Tibial nerve (tissue), 4 donors: ENCODE results near the gene GATA5. TPM values are rescaled to one million over a fixed set of nuclear protein-coding genes. Genes with fewer than 3 reads are reported as not detected.

Experiments used
- DNase-seq, 2 donors: peaks; one replicate each; pipeline ENCODE4 v3.0.0-alpha.2; 2019; ENCODE audit warnings: low spot score in 2 of 2
- H3K27ac ChIP-seq, 4 donors: fragments of 200-600 bp; sonication (generic) in 3 of 4; one replicate each; pipeline ENCODE4 v1.5.1; 2017 to 2019; ENCODE audit warnings: mild to moderate bottlenecking in 1 of 4
- H3K27me3 ChIP-seq, 2 donors: fragments of 200-600 bp; sonication (generic) in 1 of 2; one replicate each; pipeline versions ENCODE4 v1.5.1 to v1.6.0; 2017 to 2019
- H3K36me3 ChIP-seq, 3 donors: fragments of 200-600 bp; sonication (generic); one replicate each; pipeline ENCODE4 v1.5.1; 2018 to 2019
- H3K4me1 ChIP-seq, 4 donors: fragments of 200-600 bp; sonication (generic) in 3 of 4; one replicate each; pipeline ENCODE4 v1.5.1; 2017 to 2019
- H3K4me3 ChIP-seq, 4 donors: fragments of 200-600 bp; sonication (generic) in 3 of 4; one replicate each; pipeline ENCODE4 v1.5.1; 2017 to 2019; ENCODE audit warnings: mild to moderate bottlenecking in 1 of 4, moderate library complexity in 1 of 4
- H3K9me3 ChIP-seq, 4 donors: fragments of 200-600 bp; sonication (generic) in 3 of 4; one replicate each; pipeline ENCODE4 v1.5.1; 2017 to 2019
- EP300 ChIP-seq, 2 donors: sonication (generic); formaldehyde crosslinking; IDR thresholded peaks; one replicate each; pipeline ENCODE4 v1.6.1; 2017; ENCODE audit warnings: antibody characterized with exemption in 2 of 2, mild to moderate bottlenecking in 1 of 2
- POLR2A ChIP-seq, 2 donors: fragments of 450-650 bp; IDR thresholded peaks; one replicate each; pipeline ENCODE4 v1.6.1; 2017; ENCODE audit warnings: antibody characterized with exemption in 2 of 2, mild to moderate bottlenecking in 2 of 2, moderate library complexity in 2 of 2
- WGBS, 2 donors: methylation state at CpG; one replicate each; pipeline ENCODE4 v1.1.5; 2018; 5-methylcytosine and 5-hydroxymethylcytosine counted together
- total RNA-seq, 4 donors: library from RNA; depleted of rRNA; stranded (reverse); fragments of >200 nt; gene quantifications; one replicate each; pipeline ENCODE4 v1.1.0, GENCODE V29; 2016
- TF ChIP-seq, protein P1 (sequence below), 5 experiments: fragments of 200-600 bp in 3 of 5; fragments of 450-650 bp in 2 of 5; sonication (generic) in 3 of 5; IDR thresholded peaks; one replicate each; pipeline ENCODE4 v1.5.1; 2016 to 2019; ENCODE audit warnings: antibody characterized with exemption in 5 of 5, mild to moderate bottlenecking in 3 of 5, moderate library complexity in 2 of 5

GATA5 gene
- total RNA-seq, 4 donors from 2014 or later = 0.20 TPM; not detected in 3

- 14 to 18% methylated on average over 19 to 33 of the region's 52 CpGs for WGBS, 2 donors
- Histone ChIP-seq H3K4me1 (peaks cover 0 to 29% (median 12%) of the 10 kb centered on the region in 4 donors), H3K36me3 (no peaks in the 10 kb centered on the region), H3K27ac (peak overlapping the region in 1 of 4 donors; percentile 68), H3K4me3 (peak overlapping the region in 1 of 4 donors; percentile 19), H3K9me3 (no peaks in the 10 kb centered on the region), H3K27me3 (peaks cover 0 to 93% of the 10 kb centered on the region in 2 donors)
- DNase-seq = no peak
- TF ChIP-seq POLR2A (IDR thresholded peaks at IDR 0.05) = no peak
- TF ChIP-seq EP300 (IDR thresholded peaks at IDR 0.05) = no peak
- TF ChIP-seq, protein P1, sequence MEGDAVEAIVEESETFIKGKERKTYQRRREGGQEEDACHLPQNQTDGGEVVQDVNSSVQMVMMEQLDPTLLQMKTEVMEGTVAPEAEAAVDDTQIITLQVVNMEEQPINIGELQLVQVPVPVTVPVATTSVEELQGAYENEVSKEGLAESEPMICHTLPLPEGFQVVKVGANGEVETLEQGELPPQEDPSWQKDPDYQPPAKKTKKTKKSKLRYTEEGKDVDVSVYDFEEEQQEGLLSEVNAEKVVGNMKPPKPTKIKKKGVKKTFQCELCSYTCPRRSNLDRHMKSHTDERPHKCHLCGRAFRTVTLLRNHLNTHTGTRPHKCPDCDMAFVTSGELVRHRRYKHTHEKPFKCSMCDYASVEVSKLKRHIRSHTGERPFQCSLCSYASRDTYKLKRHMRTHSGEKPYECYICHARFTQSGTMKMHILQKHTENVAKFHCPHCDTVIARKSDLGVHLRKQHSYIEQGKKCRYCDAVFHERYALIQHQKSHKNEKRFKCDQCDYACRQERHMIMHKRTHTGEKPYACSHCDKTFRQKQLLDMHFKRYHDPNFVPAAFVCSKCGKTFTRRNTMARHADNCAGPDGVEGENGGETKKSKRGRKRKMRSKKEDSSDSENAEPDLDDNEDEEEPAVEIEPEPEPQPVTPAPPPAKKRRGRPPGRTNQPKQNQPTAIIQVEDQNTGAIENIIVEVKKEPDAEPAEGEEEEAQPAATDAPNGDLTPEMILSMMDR (IDR thresholded peaks at IDR 0.05) = no peak
Measured at GRCh38 chr20:62473717-62474603, 1.8 kb downstream of the GATA5 start.

GRCh38 chr20:62472941-62473585 is 2.7 kb downstream of the GATA5 start:
- peak overlapping the region in 1 of 4 donors; percentile 68 for H3K27ac ChIP-seq
- peaks cover 0 to 29% (median 12%) of the 10 kb centered on the region in 4 donors for H3K4me1 ChIP-seq
- TF ChIP-seq POLR2A (IDR thresholded peaks at IDR 0.05) = no peak
- no peak for TF ChIP-seq EP300 (IDR thresholded peaks at IDR 0.05)
- TF ChIP-seq, protein P1 (IDR thresholded peaks at IDR 0.05) = no peak
- 65 to 75% methylated on average over 6 to 25 of the region's 30 CpGs for WGBS, 2 donors
- H3K4me3 ChIP-seq = peak overlapping the region in 1 of 4 donors; percentile 5
- H3K9me3 ChIP-seq = no peaks in the 10 kb centered on the region
- H3K27me3 ChIP-seq = peaks cover 0 to 93% of the 10 kb centered on the region in 2 donors
- no peak for DNase-seq
- H3K36me3 ChIP-seq = no peaks in the 10 kb centered on the region

- Histone ChIP-seq H3K4me3 (peak overlapping the region in 1 of 4 donors; percentile 1), H3K27ac (peak overlapping the region in 1 of 4 donors; percentile 68), H3K9me3 (no peaks in the 10 kb centered on the region), H3K27me3 (peaks cover 0 to 93% of the 10 kb centered on the region in 2 donors), H3K4me1 (peaks cover 0 to 29% (median 12%) of the 10 kb centered on the region in 4 donors), H3K36me3 (no peaks in the 10 kb centered on the region)
- no peak for TF ChIP-seq EP300 (IDR thresholded peaks at IDR 0.05)
- TF ChIP-seq POLR2A (IDR thresholded peaks at IDR 0.05) = no peak
- TF ChIP-seq, protein P1 (IDR thresholded peaks at IDR 0.05) = no peak
- WGBS, 2 donors = 69 to 75% methylated on average over 15 to 23 of the region's 23 CpGs
- DNase-seq = no peak
Measured at GRCh38 chr20:62472138-62472940, 3.5 kb downstream of the GATA5 start.

- 73 to 81% methylated on average over 2 to 12 of the region's 12 CpGs for WGBS, 2 donors
- Histone ChIP-seq H3K4me3 (no peak overlapping the region), H3K36me3 (no peaks in the 10 kb centered on the region), H3K27ac (no peak overlapping the region), H3K4me1 (peaks cover 0 to 15% (median 4%) of the 10 kb centered on the region in 4 donors), H3K27me3 (peaks cover 0 to 98% of the 10 kb centered on the region in 2 donors), H3K9me3 (no peaks in the 10 kb centered on the region)
- no peak for DNase-seq
- TF ChIP-seq POLR2A (IDR thresholded peaks at IDR 0.05) (no peak), EP300 (IDR thresholded peaks at IDR 0.05) (no peak)
- TF ChIP-seq, protein P1 (IDR thresholded peaks at IDR 0.05) = no peak
Measured at GRCh38 chr20:62470459-62470858, 5.3 kb downstream of the GATA5 start.
